Transverse colon (tissue), 4 donors: ENCODE results near the gene LIX1L. TPM values are rescaled to one million over a fixed set of nuclear protein-coding genes. Genes with fewer than 3 reads are reported as not detected.

Experiments used
- DNase-seq: peaks from one replicate; pipeline ENCODE4 v3.0.0-alpha.2; 2019
- H3K27ac ChIP-seq, 4 donors: fragments of 200-600 bp; sonication (generic); 2 replicates each; pipeline ENCODE4 v1.5.1; 2016 to 2018; ENCODE audit warnings: inconsistent platforms in 4 of 4
- H3K27me3 ChIP-seq: fragments of 200-600 bp; sonication (generic); 2 replicates; pipeline ENCODE4 v1.5.1; 2017; ENCODE audit warnings: inconsistent platforms
- H3K36me3 ChIP-seq, 4 donors: fragments of 200-600 bp; sonication (generic); 2 replicates each; pipeline ENCODE4 v1.5.1; 2017 to 2019; ENCODE audit warnings: inconsistent platforms in 4 of 4
- H3K4me1 ChIP-seq, 4 donors: fragments of 200-600 bp; sonication (generic); 2 replicates each; pipeline ENCODE4 v1.5.1; 2017 to 2020; ENCODE audit warnings: inconsistent platforms in 4 of 4
- H3K4me3 ChIP-seq, 4 donors: fragments of 200-600 bp; sonication (generic); 1 replicate in 1 of 4; 2 replicates in 3 of 4; pipeline versions ENCODE4 v1.5.1 to v1.6.1; 2017 to 2019; ENCODE audit warnings: inconsistent platforms in 4 of 4
- H3K9me3 ChIP-seq, 2 donors: fragments of 200-600 bp; sonication (generic); 2 replicates each; pipeline ENCODE4 v1.5.1; 2017 to 2019; ENCODE audit warnings: inconsistent platforms in 2 of 2
- CTCF ChIP-seq, 5 experiments: fragments of 200-600 bp in 3 of 5; fragments of 450-650 bp in 2 of 5; sonication (generic) in 3 of 5; IDR thresholded peaks; 1 replicate in 2 of 5; 2 replicates in 3 of 5; pipeline ENCODE4 v1.5.1; 2016 to 2017; ENCODE audit warnings: antibody characterized with exemption in 5 of 5, inconsistent platforms in 3 of 5, mild to moderate bottlenecking in 2 of 5, moderate library complexity in 1 of 5
- EP300 ChIP-seq: sonication (generic); formaldehyde crosslinking; IDR thresholded peaks from one replicate; pipeline ENCODE4 v1.6.1; 2017; ENCODE audit warnings: antibody characterized with exemption, low read depth
- POLR2A ChIP-seq: fragments of 450-650 bp; IDR thresholded peaks from one replicate; pipeline ENCODE4 v1.6.1; 2016; ENCODE audit warnings: antibody characterized with exemption, mild to moderate bottlenecking, moderate library complexity
- POLR2AphosphoS5 ChIP-seq, 3 donors: sonication (generic); formaldehyde crosslinking; IDR thresholded peaks; one replicate each; pipeline ENCODE4 v1.6.1; 2016; ENCODE audit warnings: antibody characterized with exemption in 3 of 3
- WGBS, 2 donors: methylation state at CpG; one replicate each; pipeline ENCODE4 v1.1.5; 2018; ENCODE audit warnings: low coverage in 1 of 2; 5-methylcytosine and 5-hydroxymethylcytosine counted together
- in situ Hi-C, 4 donors: fragments of 200-750 bp; cut with MboI; loops; one replicate each; pipeline versions ENCODE4 v1.15.0 to v1.15.1; 2017; ENCODE audit warnings: low sequenced_read_pairs in 3 of 4, low pct_ligation_motif_present in 1 of 4, low pct_unique_long_range_greater_than_20kb in 1 of 4
- intact Hi-C: fragments of 100-400 bp; cut with DNase I; formaldehyde crosslinking; loops from one replicate; pipeline ENCODE4 v1.15.1; 2023; ENCODE audit warnings: low total_unique reads
- total RNA-seq, 4 donors: library from RNA; depleted of rRNA; stranded (reverse); fragments of >200 nt; gene quantifications; one replicate each; pipeline ENCODE4 v1.1.0, GENCODE V29; 2016

LIX1L gene
- total RNA-seq, 4 donors from 2014 or later, result 7.2 to 12.5 (median 9.8) TPM

- no peak for DNase-seq
- Histone ChIP-seq H3K27me3 (no peaks in the 10 kb centered on the region), H3K9me3 (no peaks in the 10 kb centered on the region), H3K4me3 (peak overlapping the region; percentile 20 to 92 (median 74)), H3K4me1 (peaks cover 9 to 51% (median 43%) of the 10 kb centered on the region in 4 donors), H3K27ac (peak overlapping the region; percentile 96 to 99 (median 98)), H3K36me3 (peaks cover 7 to 35% (median 18%) of the 10 kb centered on the region in 4 donors)
- 0 to 6% methylated on average over 3 of the region's 3 CpGs for WGBS, 2 donors
- intact Hi-C loops, result loop anchor here (2.0 kb wide), 1 partner anchor 19 kb away; no protein-coding TSS in a partner anchor
- in situ Hi-C loops, result no loop called here
- TF ChIP-seq CTCF (IDR thresholded peaks at IDR 0.05), result peak in 2 of 5 experiments; percentile 41 to 42
- TF ChIP-seq POLR2AphosphoS5 (IDR thresholded peaks at IDR 0.05), result no peak
These were observed 39.9 kb upstream of the LIX1L start for GRCh38 chr1:145997718-145998023.

- H3K36me3 ChIP-seq, result peaks cover 7 to 40% (median 20%) of the 10 kb centered on the region in 4 donors
- WGBS, 2 donors, result 5 to 6% methylated on average over 7 to 12 of the region's 12 CpGs
- H3K4me1 ChIP-seq, result peaks cover 9 to 56% (median 48%) of the 10 kb centered on the region in 4 donors
- peak overlapping the region; percentile 96 to 99 (median 98) for H3K27ac ChIP-seq
- H3K27me3 ChIP-seq, result no peaks in the 10 kb centered on the region
- intact Hi-C loops (no loop called here), in situ Hi-C loops (no loop called here)
- TF ChIP-seq POLR2AphosphoS5 (IDR thresholded peaks at IDR 0.05) (peak in 2 of 3 donors; percentile 71 to 76), CTCF (IDR thresholded peaks at IDR 0.05) (no peak), EP300 (peak; percentile 86), POLR2A (no peak)
- no peaks in the 10 kb centered on the region for H3K9me3 ChIP-seq
- H3K4me3 ChIP-seq, result peak overlapping the region; percentile 20 to 92 (median 74)
- DNase-seq, result peak; percentile 74
These were observed 39.4 kb upstream of the LIX1L start for GRCh38 chr1:145997016-145997717.

GRCh38 chr1:145996433-145997015, 38.7 kb upstream of the LIX1L start, which contains the start of gene TXNIP:
TXNIP (minus strand) TSS chr1:145996579; CDS start chr1:145996266, 313 bp downstream.
- peak; percentile 99 for DNase-seq
- WGBS, 2 donors, result 0 to 1% methylated on average over 8 to 30 of the region's 30 CpGs
- peak within 1 kb of the TSS; percentile 96 to 99 (median 98) for H3K27ac ChIP-seq
- H3K4me3 ChIP-seq, result peak within 1 kb of the TSS; percentile 34 to 92 (median 74)
- H3K4me1 ChIP-seq, result peaks cover 9 to 61% (median 54%) of the 10 kb centered on the region in 4 donors
- intact Hi-C loops (no loop called here), in situ Hi-C loops (no loop called here)
- TF ChIP-seq POLR2AphosphoS5 (IDR thresholded peaks at IDR 0.05), result peak; percentile 96 to 100 (median 100)
- TF ChIP-seq EP300, result peak; percentile 74
- no peak for TF ChIP-seq CTCF (IDR thresholded peaks at IDR 0.05)
- peak; percentile 100 for TF ChIP-seq POLR2A
- H3K27me3 ChIP-seq, result no peaks in the 10 kb centered on the region
- H3K36me3 ChIP-seq, result peaks cover 7 to 40% (median 20%) of the 10 kb centered on the region in 4 donors
- H3K9me3 ChIP-seq, result no peaks in the 10 kb centered on the region

- no peak for DNase-seq
- 3 to 5% methylated on average over 12 to 13 of the region's 13 CpGs for WGBS, 2 donors
- H3K27ac ChIP-seq, result peak overlapping the region; percentile 96 to 99 (median 98)
- no peaks in the 10 kb centered on the region for H3K27me3 ChIP-seq
- TF ChIP-seq POLR2A (no peak), POLR2AphosphoS5 (IDR thresholded peaks at IDR 0.05) (peak in 1 of 3 donors; percentile 26)
- no peaks in the 10 kb centered on the region for H3K9me3 ChIP-seq
- in situ Hi-C loops (no loop called here), intact Hi-C loops (no loop called here)
- H3K4me3 ChIP-seq, result peak overlapping the region; percentile 34 to 92 (median 74)
- peaks cover 9 to 58% (median 54%) of the 10 kb centered on the region in 4 donors for H3K4me1 ChIP-seq
- peaks cover 7 to 40% (median 20%) of the 10 kb centered on the region in 4 donors for H3K36me3 ChIP-seq
These were observed 38.2 kb upstream of the LIX1L start for GRCh38 chr1:145995964-145996432.
